Measurements from ENCODE around the gene LRIT2.

- TF ChIP-seq CTCF (IDR thresholded peaks at IDR 0.05) (no peak), POLR2AphosphoS5 (IDR thresholded peaks at IDR 0.05; ENCODE audit: low read depth, low read length) (no peak), SIN3A (IDR thresholded peaks at IDR 0.05; ENCODE audit: borderline replicate concordance, insufficient read depth, low read depth, low read length) (no peak), TCF7L2 (IDR thresholded peaks at IDR 0.05; ENCODE audit: low read depth, low read length) (no peak)
These were observed 23.7 kb downstream of the LRIT2 start for GRCh38 chr10:84201682-84202081.
